Neural cell (in vitro differentiated cells): Measurements from ENCODE around the gene ATP6V0A4. TPM values are rescaled to one million over a fixed set of nuclear protein-coding genes. Genes with fewer than 3 reads are reported as not detected.

Source experiments
- H2AFZ ChIP-seq: fragments of 200-600, 300-800 bp; sonication (generic), shearing (Covaris generic); 2 replicates; pipeline ENCODE4 v1.6.0; 2014; ENCODE audit warnings: low read depth, mild to moderate bottlenecking, antibody characterized with exemption, low read length, moderate library complexity
- H3F3A ChIP-seq: fragments of 200-600 bp; shearing (Covaris generic); 2 replicates; pipeline ENCODE4 v1.6.1; 2016; ENCODE audit warnings: mild to moderate bottlenecking, moderate library complexity, mixed read lengths, antibody characterized with exemption, low read length; ENCODE audit not compliant: insufficient read depth, poor library complexity, severe bottlenecking
- H3K27ac ChIP-seq: fragments of 200-600, 300-800 bp; sonication (generic), shearing (Covaris generic); 2 replicates; pipeline ENCODE4 v1.5.1; 2014; ENCODE audit warnings: mild to moderate bottlenecking, low read length, moderate library complexity
- H3K27me3 ChIP-seq: fragments of 300-800, 200-600 bp; sonication (generic), shearing (Covaris generic); 2 replicates; pipeline ENCODE4 v1.6.0; 2014; ENCODE audit warnings: mild to moderate bottlenecking, low read depth, low read length, moderate library complexity; ENCODE audit not compliant: insufficient read depth
- H3K36me3 ChIP-seq: fragments of 300-800, 200-600 bp; sonication (generic), shearing (Covaris generic); 2 replicates; pipeline ENCODE4 v1.5.1; 2014; ENCODE audit warnings: mild to moderate bottlenecking, antibody characterized with exemption, low read length, moderate library complexity; ENCODE audit not compliant: insufficient read depth
- H3K4me2 ChIP-seq: fragments of 300-800, 200-600 bp; sonication (generic), shearing (Covaris generic); 2 replicates; pipeline ENCODE4 v1.6.0; 2014; ENCODE audit warnings: mild to moderate bottlenecking, low read length
- H3K4me3 ChIP-seq: fragments of 300-800, 200-600 bp; sonication (generic), shearing (Covaris generic); 2 replicates; pipeline ENCODE4 v1.5.1; 2014; ENCODE audit warnings: mild to moderate bottlenecking, low read length, moderate library complexity
- H3K79me2 ChIP-seq: fragments of 200-600 bp; shearing (Covaris generic); replicated peaks from 2 replicates; pipeline ENCODE4 v1.6.0; 2014; ENCODE audit warnings: mild to moderate bottlenecking, low read length, moderate library complexity; ENCODE audit not compliant: insufficient read depth
- H3K9ac ChIP-seq: fragments of 300-800, 200-600 bp; sonication (generic), shearing (Covaris generic); 2 replicates; pipeline ENCODE4 v1.6.1; 2016; ENCODE audit warnings: mild to moderate bottlenecking, low read length, mixed read lengths
- H3K9me2 ChIP-seq: fragments of 200-600 bp; shearing (Covaris generic); 2 replicates; pipeline ENCODE4 v1.6.1; 2016; ENCODE audit warnings: mild to moderate bottlenecking, low read length, mixed read lengths; ENCODE audit not compliant: insufficient read depth
- H3K9me3 ChIP-seq: fragments of 200-600, 300-800 bp; sonication (generic), shearing (Covaris generic); 2 replicates; pipeline ENCODE4 v1.6.1; 2016; ENCODE audit warnings: mild to moderate bottlenecking, mixed run types, low read length, moderate library complexity, mixed read lengths
- H4K20me1 ChIP-seq: fragments of 200-600 bp; shearing (Covaris generic); 2 replicates; pipeline ENCODE4 v1.6.1; 2016; ENCODE audit warnings: mild to moderate bottlenecking, mixed run types; ENCODE audit not compliant: insufficient read depth
- EP300 ChIP-seq: fragments of 450-650 bp; conservative IDR thresholded peaks from 2 replicates; pipeline ENCODE4 v1.6.1; 2014; ENCODE audit warnings: antibody characterized with exemption, mild to moderate bottlenecking, moderate library complexity; ENCODE audit not compliant: poor library complexity, severe bottlenecking
- EZH2 ChIP-seq: fragments of 200-600, 300-800 bp; shearing (Covaris generic), sonication (generic); IDR thresholded peaks from 2 replicates; pipeline ENCODE4 v1.6.1; 2014; ENCODE audit warnings: antibody characterized with exemption, low read length, borderline replicate concordance, mild to moderate bottlenecking; ENCODE audit not compliant: insufficient read depth, poor library complexity, severe bottlenecking
- MXI1 ChIP-seq: fragments of 450-650 bp; conservative IDR thresholded peaks from 2 replicates; pipeline ENCODE4 v1.6.1; 2014; ENCODE audit warnings: antibody characterized with exemption, mild to moderate bottlenecking; ENCODE audit not compliant: poor library complexity, severe bottlenecking
- POLR2AphosphoS5 ChIP-seq: IDR thresholded peaks from 2 replicates; pipeline ENCODE4 v1.6.1; 2012
- RAD21 ChIP-seq: fragments of 450-650 bp; conservative IDR thresholded peaks from 2 replicates; pipeline ENCODE4 v1.6.1; 2014; ENCODE audit warnings: antibody characterized with exemption, mild to moderate bottlenecking, moderate library complexity
- SMC3 ChIP-seq: fragments of 450-650 bp; conservative IDR thresholded peaks from 2 replicates; pipeline ENCODE4 v1.6.1; 2014; ENCODE audit warnings: antibody characterized with exemption, mild to moderate bottlenecking, moderate library complexity; ENCODE audit not compliant: poor library complexity
- TAF1 ChIP-seq: IDR thresholded peaks from 2 replicates; pipeline ENCODE4 v1.6.1; 2012; ENCODE audit warnings: low read depth
- polyA plus RNA-seq: library from polyadenylated mRNA; depleted of rRNA; stranded (reverse); fragments of >200 nt; gene quantifications from 2 replicates; pipeline ENCODE4 v1.2.3, GENCODE V29; 2014
- TF ChIP-seq, protein P1 (sequence below): IDR thresholded peaks from 2 replicates; pipeline ENCODE4 v1.6.1; 2012; ENCODE audit warnings: borderline replicate concordance
- TF ChIP-seq, protein P2 (sequence below): fragments of 450-650 bp; IDR thresholded peaks from 2 replicates; pipeline ENCODE4 v1.5.1; 2014; ENCODE audit warnings: antibody characterized with exemption, mild to moderate bottlenecking, moderate library complexity; ENCODE audit not compliant: poor library complexity, severe bottlenecking

The ATP6V0A4 gene
- polyA plus RNA-seq, 1 donor from 2014 or later, result 0.81 TPM

DNA sequence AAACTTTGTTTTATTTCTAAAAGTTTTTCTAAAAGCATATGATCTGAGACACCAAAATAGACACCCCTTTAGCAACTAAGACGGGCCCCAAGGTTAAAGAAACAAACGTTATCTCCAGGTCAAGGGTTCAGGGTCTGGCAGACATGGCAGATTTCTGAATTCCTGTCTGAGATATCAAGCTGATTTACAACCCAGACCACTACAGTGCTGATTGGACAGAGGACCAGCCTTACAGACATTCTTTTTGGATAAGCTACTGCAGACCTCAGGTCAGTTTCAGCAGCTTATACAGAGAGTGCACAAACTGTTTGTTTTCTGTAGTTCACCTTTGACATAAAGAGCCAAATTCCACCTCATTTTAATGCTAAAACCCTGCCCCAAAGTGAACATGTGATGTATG is 131.6 kb downstream of the ATP6V0A4 start:
- H3K4me3 ChIP-seq, result no peak overlapping the region
- H3K79me2 ChIP-seq, result no peaks in the 10 kb centered on the region
- no peaks in the 10 kb centered on the region for H4K20me1 ChIP-seq
- TF ChIP-seq EP300 (no peak), RAD21 (no peak), EZH2 (no peak), SMC3 (no peak), MXI1 (no peak), POLR2AphosphoS5 (no peak), TAF1 (no peak)
- TF ChIP-seq, protein P1, sequence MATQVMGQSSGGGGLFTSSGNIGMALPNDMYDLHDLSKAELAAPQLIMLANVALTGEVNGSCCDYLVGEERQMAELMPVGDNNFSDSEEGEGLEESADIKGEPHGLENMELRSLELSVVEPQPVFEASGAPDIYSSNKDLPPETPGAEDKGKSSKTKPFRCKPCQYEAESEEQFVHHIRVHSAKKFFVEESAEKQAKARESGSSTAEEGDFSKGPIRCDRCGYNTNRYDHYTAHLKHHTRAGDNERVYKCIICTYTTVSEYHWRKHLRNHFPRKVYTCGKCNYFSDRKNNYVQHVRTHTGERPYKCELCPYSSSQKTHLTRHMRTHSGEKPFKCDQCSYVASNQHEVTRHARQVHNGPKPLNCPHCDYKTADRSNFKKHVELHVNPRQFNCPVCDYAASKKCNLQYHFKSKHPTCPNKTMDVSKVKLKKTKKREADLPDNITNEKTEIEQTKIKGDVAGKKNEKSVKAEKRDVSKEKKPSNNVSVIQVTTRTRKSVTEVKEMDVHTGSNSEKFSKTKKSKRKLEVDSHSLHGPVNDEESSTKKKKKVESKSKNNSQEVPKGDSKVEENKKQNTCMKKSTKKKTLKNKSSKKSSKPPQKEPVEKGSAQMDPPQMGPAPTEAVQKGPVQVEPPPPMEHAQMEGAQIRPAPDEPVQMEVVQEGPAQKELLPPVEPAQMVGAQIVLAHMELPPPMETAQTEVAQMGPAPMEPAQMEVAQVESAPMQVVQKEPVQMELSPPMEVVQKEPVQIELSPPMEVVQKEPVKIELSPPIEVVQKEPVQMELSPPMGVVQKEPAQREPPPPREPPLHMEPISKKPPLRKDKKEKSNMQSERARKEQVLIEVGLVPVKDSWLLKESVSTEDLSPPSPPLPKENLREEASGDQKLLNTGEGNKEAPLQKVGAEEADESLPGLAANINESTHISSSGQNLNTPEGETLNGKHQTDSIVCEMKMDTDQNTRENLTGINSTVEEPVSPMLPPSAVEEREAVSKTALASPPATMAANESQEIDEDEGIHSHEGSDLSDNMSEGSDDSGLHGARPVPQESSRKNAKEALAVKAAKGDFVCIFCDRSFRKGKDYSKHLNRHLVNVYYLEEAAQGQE, result no peak
- TF ChIP-seq, protein P2, sequence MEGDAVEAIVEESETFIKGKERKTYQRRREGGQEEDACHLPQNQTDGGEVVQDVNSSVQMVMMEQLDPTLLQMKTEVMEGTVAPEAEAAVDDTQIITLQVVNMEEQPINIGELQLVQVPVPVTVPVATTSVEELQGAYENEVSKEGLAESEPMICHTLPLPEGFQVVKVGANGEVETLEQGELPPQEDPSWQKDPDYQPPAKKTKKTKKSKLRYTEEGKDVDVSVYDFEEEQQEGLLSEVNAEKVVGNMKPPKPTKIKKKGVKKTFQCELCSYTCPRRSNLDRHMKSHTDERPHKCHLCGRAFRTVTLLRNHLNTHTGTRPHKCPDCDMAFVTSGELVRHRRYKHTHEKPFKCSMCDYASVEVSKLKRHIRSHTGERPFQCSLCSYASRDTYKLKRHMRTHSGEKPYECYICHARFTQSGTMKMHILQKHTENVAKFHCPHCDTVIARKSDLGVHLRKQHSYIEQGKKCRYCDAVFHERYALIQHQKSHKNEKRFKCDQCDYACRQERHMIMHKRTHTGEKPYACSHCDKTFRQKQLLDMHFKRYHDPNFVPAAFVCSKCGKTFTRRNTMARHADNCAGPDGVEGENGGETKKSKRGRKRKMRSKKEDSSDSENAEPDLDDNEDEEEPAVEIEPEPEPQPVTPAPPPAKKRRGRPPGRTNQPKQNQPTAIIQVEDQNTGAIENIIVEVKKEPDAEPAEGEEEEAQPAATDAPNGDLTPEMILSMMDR, result no peak
- no peak overlapping the region for H2AFZ ChIP-seq
- H3F3A ChIP-seq, result no peaks in the 10 kb centered on the region
- no peak overlapping the region for H3K9ac ChIP-seq
- H3K27me3 ChIP-seq, result no peaks in the 10 kb centered on the region
- H3K36me3 ChIP-seq, result no peaks in the 10 kb centered on the region
- no peaks in the 10 kb centered on the region for H3K9me3 ChIP-seq
- H3K27ac ChIP-seq, result no peak overlapping the region
- no peaks in the 10 kb centered on the region for H3K9me2 ChIP-seq
- H3K4me2 ChIP-seq, result no peak overlapping the region

DNA sequence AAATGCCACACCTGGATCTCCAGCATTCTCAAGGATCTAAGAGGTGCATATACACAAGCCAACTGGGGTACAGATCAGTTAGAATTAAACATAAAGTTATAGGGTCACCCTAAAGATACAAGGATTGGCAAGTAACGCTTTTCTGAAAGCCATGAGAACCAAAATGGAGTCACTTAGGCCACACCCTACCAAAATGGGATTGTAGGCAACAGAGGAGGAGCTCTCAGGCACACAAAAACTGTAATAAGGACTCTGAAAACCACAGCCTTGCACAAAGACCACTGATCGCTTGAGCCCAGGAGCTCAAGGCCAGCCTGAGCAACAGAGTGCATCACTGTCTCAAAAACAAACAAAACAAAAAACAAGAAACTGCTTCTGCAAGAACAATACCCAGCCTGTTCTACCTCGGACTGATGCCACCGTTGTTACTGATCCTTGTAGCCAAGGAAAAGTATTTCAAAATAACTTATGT is 132.3 kb downstream of the ATP6V0A4 start:
- Histone ChIP-seq H3K9me3 (no peaks in the 10 kb centered on the region), H2AFZ (no peak overlapping the region), H3K4me3 (no peak overlapping the region), H3K79me2 (no peaks in the 10 kb centered on the region), H3K9me2 (no peaks in the 10 kb centered on the region), H3K27ac (no peak overlapping the region), H3K9ac (no peak overlapping the region), H3K4me2 (no peak overlapping the region), H3F3A (no peaks in the 10 kb centered on the region), H4K20me1 (no peaks in the 10 kb centered on the region), H3K36me3 (no peaks in the 10 kb centered on the region), H3K27me3 (no peaks in the 10 kb centered on the region)
- TF ChIP-seq SMC3 (no peak), RAD21 (no peak), EZH2 (no peak), EP300 (no peak), MXI1 (no peak), POLR2AphosphoS5 (no peak), TAF1 (no peak)
- TF ChIP-seq, protein P1, result no peak
- TF ChIP-seq, protein P2, result no peak
